Uterus (tissue), 4 donors: Measurements from ENCODE around the gene TMEM131. TPM values are rescaled to one million over a fixed set of nuclear protein-coding genes. Genes with fewer than 3 reads are reported as not detected.

ENCODE experiments used
- DNase-seq, 2 donors: peaks; one replicate each; pipeline ENCODE4 v3.0.0-alpha.2; 2019 to 2020
- H3K27ac ChIP-seq, 2 donors: fragments of 200-600 bp; sonication (generic); 1 replicate in 1 of 2; 2 replicates in 1 of 2; pipeline ENCODE4 v1.5.1; 2016 to 2018
- H3K27me3 ChIP-seq, 2 donors: fragments of 200-600 bp; sonication (generic); one replicate each; pipeline ENCODE4 v1.5.1; 2018 to 2019; ENCODE audit warnings: control low read depth in 1 of 2
- H3K36me3 ChIP-seq, 2 donors: fragments of 200-600 bp; sonication (generic); one replicate each; pipeline ENCODE4 v1.5.1; 2019; ENCODE audit warnings: control low read depth in 1 of 2
- H3K4me1 ChIP-seq, 2 donors: fragments of 200-600 bp; sonication (generic); one replicate each; pipeline ENCODE4 v1.5.1; 2018 to 2019; ENCODE audit warnings: control low read depth in 1 of 2
- H3K4me3 ChIP-seq, 2 donors: fragments of 200-600 bp; sonication (generic); 1 replicate in 1 of 2; 2 replicates in 1 of 2; pipeline ENCODE4 v1.5.1; 2018 to 2019; ENCODE audit warnings: mild to moderate bottlenecking in 1 of 2
- H3K9me3 ChIP-seq, 2 donors: fragments of 200-600 bp; sonication (generic); one replicate each; pipeline ENCODE4 v1.5.1; 2019; ENCODE audit warnings: control low read depth in 1 of 2
- CTCF ChIP-seq, 4 experiments: fragments of 200-600 bp in 2 of 4; fragments of 450-650 bp in 2 of 4; sonication (generic) in 2 of 4; IDR thresholded peaks; one replicate each; pipeline ENCODE4 v1.5.1; 2016 to 2019; ENCODE audit warnings: antibody characterized with exemption in 4 of 4, mild to moderate bottlenecking in 2 of 4, moderate library complexity in 1 of 4
- POLR2A ChIP-seq, 2 donors: fragments of 450-650 bp; IDR thresholded peaks; one replicate each; pipeline ENCODE4 v1.6.1; 2016; ENCODE audit warnings: antibody characterized with exemption in 2 of 2, mild to moderate bottlenecking in 1 of 2, moderate library complexity in 1 of 2
- intact Hi-C: fragments of 100-400 bp; cut with DNase I; formaldehyde crosslinking; loops from one replicate; pipeline ENCODE4 v1.15.1; 2023; ENCODE audit warnings: low total_unique reads
- total RNA-seq, 4 donors: library from RNA; depleted of rRNA in 3 of 4; stranded (reverse); fragments of >200 nt in 3 of 4; gene quantifications; one replicate each; pipeline versions ENCODE4 v1.1.0 to v1.2.4, GENCODE V29; 2014 to 2023
- donor health status: DM: yes; HTN: yes; CAD: no.

The TMEM131 gene
- total RNA-seq, 4 donors from 2014 or later, result 14.1 to 62.4 (median 35.4) TPM

GRCh38 chr2:98020516-98020915 lies 24.8 kb upstream of the TMEM131 start:
- intact Hi-C loops, result no loop called here
- DNase-seq, result no peak
- no peak for TF ChIP-seq CTCF (IDR thresholded peaks at IDR 0.05)
- TF ChIP-seq POLR2A (IDR thresholded peaks at IDR 0.05), result no peak

GRCh38 chr2:98016908-98017670 lies 21.3 kb upstream of the TMEM131 start:
- Histone ChIP-seq H3K4me3 (no peak overlapping the region), H3K4me1 (no peaks in the 10 kb centered on the region), H3K27me3 (no peaks in the 10 kb centered on the region), H3K36me3 (no peaks in the 10 kb centered on the region), H3K27ac (no peak overlapping the region), H3K9me3 (no peaks in the 10 kb centered on the region)
- no peak for DNase-seq
- intact Hi-C loops, result no loop called here
- TF ChIP-seq CTCF (IDR thresholded peaks at IDR 0.05), result no peak
- no peak for TF ChIP-seq POLR2A (IDR thresholded peaks at IDR 0.05)

More at GRCh38 chr2:98020516-98020915, 24.8 kb upstream of the TMEM131 start:
- Histone ChIP-seq H3K27ac (no peak overlapping the region), H3K36me3 (no peaks in the 10 kb centered on the region), H3K9me3 (no peaks in the 10 kb centered on the region), H3K4me3 (no peak overlapping the region), H3K4me1 (no peaks in the 10 kb centered on the region), H3K27me3 (no peaks in the 10 kb centered on the region)

- TF ChIP-seq POLR2A (IDR thresholded peaks at IDR 0.05) (no peak), CTCF (IDR thresholded peaks at IDR 0.05) (no peak)
- Histone ChIP-seq H3K4me1 (no peaks in the 10 kb centered on the region), H3K36me3 (no peaks in the 10 kb centered on the region), H3K4me3 (no peak overlapping the region), H3K27me3 (no peaks in the 10 kb centered on the region), H3K9me3 (no peaks in the 10 kb centered on the region), H3K27ac (no peak overlapping the region)
- DNase-seq, result no peak
- intact Hi-C loops, result no loop called here
These were observed 19.9 kb upstream of the TMEM131 start for GRCh38 chr2:98015671-98016070.

- no peaks in the 10 kb centered on the region for H3K9me3 ChIP-seq
- TF ChIP-seq CTCF (IDR thresholded peaks at IDR 0.05), result no peak
- TF ChIP-seq POLR2A (IDR thresholded peaks at IDR 0.05), result no peak
- H3K27ac ChIP-seq, result no peak overlapping the region
- no peak overlapping the region for H3K4me3 ChIP-seq
- intact Hi-C loops, result no loop called here
- no peaks in the 10 kb centered on the region for H3K27me3 ChIP-seq
- no peak for DNase-seq
- no peaks in the 10 kb centered on the region for H3K36me3 ChIP-seq
- H3K4me1 ChIP-seq, result no peaks in the 10 kb centered on the region
These were observed 18.6 kb upstream of the TMEM131 start for GRCh38 chr2:98014379-98014778.

- Histone ChIP-seq H3K27me3 (no peaks in the 10 kb centered on the region), H3K9me3 (no peaks in the 10 kb centered on the region), H3K4me1 (no peaks in the 10 kb centered on the region), H3K36me3 (no peaks in the 10 kb centered on the region), H3K27ac (no peak overlapping the region), H3K4me3 (no peak overlapping the region)
- DNase-seq, result no peak
- TF ChIP-seq POLR2A (IDR thresholded peaks at IDR 0.05) (no peak), CTCF (IDR thresholded peaks at IDR 0.05) (no peak)
- intact Hi-C loops, result no loop called here
These were observed 17.8 kb upstream of the TMEM131 start for GRCh38 chr2:98013407-98014042.
